ENCODE results near the gene RGL2. TPM values are rescaled to one million over a fixed set of nuclear protein-coding genes. Genes with fewer than 3 reads are reported as not detected.

Gene RGL2
- total and polyA plus RNA-seq, 2 of the 13 experiments (the other 11 are each of a cell fraction or from before 2014, with no cell fraction given), result 22.9 to 47.4 TPM

DNA sequence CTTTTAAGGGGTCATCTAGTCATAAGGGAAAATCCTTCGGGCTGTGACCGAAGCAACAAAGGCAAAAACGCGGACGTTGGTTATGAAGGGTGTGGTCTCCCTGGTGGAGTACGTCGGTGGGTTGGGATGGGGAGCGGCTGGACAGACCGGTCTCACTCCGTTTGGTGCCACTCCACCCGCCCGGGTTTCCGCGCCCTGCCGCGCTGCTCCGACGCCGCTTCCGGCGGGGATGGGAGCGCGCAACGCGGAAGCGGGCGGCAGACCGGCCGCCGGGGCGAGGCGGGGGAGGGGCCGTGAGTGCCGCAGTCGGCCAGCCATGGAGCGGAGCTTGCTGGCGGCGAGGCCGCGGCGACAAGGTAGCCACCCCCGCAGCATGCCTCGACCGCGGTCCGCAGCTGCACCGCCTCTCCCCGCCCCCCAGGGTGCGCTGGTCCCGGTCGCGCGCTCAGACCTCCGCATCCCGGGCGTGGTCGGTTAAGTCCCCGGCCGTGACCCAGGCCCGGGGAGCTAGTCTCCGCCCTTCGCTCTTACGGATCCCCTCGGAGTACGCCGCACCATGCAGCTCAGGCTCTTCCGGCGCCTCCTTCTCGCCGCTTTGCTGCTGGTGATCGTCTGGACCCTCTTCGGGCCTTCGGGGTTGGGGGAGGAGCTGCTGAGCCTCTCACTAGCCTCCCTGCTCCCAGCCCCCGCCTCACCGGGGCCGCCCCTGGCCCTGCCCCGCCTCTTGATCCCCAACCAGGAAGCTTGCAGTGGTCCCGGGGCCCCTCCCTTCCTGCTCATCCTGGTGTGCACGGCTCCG is 21.7 kb downstream of the RGL2 start, which contains the start of gene B3GALT4 (continued):
- TF ChIP-seq, protein P1, sequence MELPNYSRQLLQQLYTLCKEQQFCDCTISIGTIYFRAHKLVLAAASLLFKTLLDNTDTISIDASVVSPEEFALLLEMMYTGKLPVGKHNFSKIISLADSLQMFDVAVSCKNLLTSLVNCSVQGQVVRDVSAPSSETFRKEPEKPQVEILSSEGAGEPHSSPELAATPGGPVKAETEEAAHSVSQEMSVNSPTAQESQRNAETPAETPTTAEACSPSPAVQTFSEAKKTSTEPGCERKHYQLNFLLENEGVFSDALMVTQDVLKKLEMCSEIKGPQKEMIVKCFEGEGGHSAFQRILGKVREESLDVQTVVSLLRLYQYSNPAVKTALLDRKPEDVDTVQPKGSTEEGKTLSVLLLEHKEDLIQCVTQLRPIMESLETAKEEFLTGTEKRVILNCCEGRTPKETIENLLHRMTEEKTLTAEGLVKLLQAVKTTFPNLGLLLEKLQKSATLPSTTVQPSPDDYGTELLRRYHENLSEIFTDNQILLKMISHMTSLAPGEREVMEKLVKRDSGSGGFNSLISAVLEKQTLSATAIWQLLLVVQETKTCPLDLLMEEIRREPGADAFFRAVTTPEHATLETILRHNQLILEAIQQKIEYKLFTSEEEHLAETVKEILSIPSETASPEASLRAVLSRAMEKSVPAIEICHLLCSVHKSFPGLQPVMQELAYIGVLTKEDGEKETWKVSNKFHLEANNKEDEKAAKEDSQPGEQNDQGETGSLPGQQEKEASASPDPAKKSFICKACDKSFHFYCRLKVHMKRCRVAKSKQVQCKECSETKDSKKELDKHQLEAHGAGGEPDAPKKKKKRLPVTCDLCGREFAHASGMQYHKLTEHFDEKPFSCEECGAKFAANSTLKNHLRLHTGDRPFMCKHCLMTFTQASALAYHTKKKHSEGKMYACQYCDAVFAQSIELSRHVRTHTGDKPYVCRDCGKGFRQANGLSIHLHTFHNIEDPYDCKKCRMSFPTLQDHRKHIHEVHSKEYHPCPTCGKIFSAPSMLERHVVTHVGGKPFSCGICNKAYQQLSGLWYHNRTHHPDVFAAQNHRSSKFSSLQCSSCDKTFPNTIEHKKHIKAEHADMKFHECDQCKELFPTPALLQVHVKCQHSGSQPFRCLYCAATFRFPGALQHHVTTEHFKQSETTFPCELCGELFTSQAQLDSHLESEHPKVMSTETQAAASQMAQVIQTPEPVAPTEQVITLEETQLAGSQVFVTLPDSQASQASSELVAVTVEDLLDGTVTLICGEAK (IDR thresholded peaks at IDR 0.05), result no peak
- TF ChIP-seq, protein P1 (CRISPR knock-in tag; IDR thresholded peaks at IDR 0.05), result no peak
- TF ChIP-seq, protein P2, sequence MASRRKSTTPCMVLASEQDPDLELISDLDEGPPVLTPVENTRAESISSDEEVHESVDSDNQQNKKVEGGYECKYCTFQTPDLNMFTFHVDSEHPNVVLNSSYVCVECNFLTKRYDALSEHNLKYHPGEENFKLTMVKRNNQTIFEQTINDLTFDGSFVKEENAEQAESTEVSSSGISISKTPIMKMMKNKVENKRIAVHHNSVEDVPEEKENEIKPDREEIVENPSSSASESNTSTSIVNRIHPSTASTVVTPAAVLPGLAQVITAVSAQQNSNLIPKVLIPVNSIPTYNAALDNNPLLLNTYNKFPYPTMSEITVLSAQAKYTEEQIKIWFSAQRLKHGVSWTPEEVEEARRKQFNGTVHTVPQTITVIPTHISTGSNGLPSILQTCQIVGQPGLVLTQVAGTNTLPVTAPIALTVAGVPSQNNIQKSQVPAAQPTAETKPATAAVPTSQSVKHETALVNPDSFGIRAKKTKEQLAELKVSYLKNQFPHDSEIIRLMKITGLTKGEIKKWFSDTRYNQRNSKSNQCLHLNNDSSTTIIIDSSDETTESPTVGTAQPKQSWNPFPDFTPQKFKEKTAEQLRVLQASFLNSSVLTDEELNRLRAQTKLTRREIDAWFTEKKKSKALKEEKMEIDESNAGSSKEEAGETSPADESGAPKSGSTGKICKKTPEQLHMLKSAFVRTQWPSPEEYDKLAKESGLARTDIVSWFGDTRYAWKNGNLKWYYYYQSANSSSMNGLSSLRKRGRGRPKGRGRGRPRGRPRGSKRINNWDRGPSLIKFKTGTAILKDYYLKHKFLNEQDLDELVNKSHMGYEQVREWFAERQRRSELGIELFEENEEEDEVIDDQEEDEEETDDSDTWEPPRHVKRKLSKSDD (CRISPR knock-in tag; IDR thresholded peaks at IDR 0.05; ENCODE audit: low read depth), result peak; percentile 94
- no peak for TF ChIP-seq ZNF160 (CRISPR knock-in tag; IDR thresholded peaks at IDR 0.05)
- no peak for TF ChIP-seq AGO1 (IDR thresholded peaks at IDR 0.05; ENCODE audit: low read depth, low read length, poor library complexity, severe bottlenecking)
- TF ChIP-seq RELA (CRISPR knock-in tag; IDR thresholded peaks at IDR 0.05), result no peak
- TF ChIP-seq HHEX (CRISPR knock-in tag; IDR thresholded peaks at IDR 0.05), result no peak
- TF ChIP-seq, protein P3, sequence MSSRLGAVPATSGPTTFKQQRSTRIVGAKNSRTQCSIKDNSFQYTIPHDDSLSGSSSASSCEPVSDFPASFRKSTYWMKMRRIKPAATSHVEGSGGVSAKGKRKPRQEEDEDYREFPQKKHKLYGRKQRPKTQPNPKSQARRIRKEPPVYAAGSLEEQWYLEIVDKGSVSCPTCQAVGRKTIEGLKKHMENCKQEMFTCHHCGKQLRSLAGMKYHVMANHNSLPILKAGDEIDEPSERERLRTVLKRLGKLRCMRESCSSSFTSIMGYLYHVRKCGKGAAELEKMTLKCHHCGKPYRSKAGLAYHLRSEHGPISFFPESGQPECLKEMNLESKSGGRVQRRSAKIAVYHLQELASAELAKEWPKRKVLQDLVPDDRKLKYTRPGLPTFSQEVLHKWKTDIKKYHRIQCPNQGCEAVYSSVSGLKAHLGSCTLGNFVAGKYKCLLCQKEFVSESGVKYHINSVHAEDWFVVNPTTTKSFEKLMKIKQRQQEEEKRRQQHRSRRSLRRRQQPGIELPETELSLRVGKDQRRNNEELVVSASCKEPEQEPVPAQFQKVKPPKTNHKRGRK (CRISPR knock-in tag; IDR thresholded peaks at IDR 0.05), result no peak
- TF ChIP-seq, protein P4, sequence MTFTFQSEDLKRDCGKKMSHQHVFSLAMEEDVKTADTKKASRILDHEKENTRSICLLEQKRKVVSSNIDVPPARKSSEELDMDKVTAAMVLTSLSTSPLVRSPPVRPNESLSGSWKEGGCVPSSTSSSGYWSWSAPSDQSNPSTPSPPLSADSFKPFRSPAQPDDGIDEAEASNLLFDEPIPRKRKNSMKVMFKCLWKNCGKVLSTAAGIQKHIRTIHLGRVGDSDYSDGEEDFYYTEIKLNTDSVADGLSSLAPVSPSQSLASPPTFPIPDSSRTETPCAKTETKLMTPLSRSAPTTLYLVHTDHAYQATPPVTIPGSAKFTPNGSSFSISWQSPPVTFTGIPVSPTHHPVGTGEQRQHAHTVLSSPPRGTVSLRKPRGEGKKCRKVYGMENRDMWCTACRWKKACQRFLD (CRISPR knock-in tag; IDR thresholded peaks at IDR 0.05; ENCODE audit: borderline replicate concordance), result no peak
- TF ChIP-seq KDM3A (CRISPR knock-in tag; IDR thresholded peaks at IDR 0.05; ENCODE audit: low read depth), result 0 out of 2 replicates have a peak, but pooled peaks have one; percentile 20
- TF ChIP-seq CBX1 (IDR thresholded peaks at IDR 0.05; ENCODE audit: low read depth), result no peak
- 0 out of 2 replicates have a peak, but pooled peaks have one; percentile 36 for TF ChIP-seq IRX3 (CRISPR knock-in tag; IDR thresholded peaks at IDR 0.05; ENCODE audit: borderline replicate concordance, low read depth)
- no peak for TF ChIP-seq TBX2 (CRISPR knock-in tag; IDR thresholded peaks at IDR 0.05; ENCODE audit: borderline replicate concordance)
- no peak for TF ChIP-seq ZBTB7A (CRISPR knock-in tag; IDR thresholded peaks at IDR 0.05)

Data from HepG2 (cell line).